Transverse colon (tissue), 4 donors: Measurements from ENCODE around the gene AGFG1. TPM values are rescaled to one million over a fixed set of nuclear protein-coding genes. Genes with fewer than 3 reads are reported as not detected.

Experiments
- DNase-seq: peaks from one replicate; pipeline ENCODE4 v3.0.0-alpha.2; 2019
- H3K27ac ChIP-seq, 4 donors: fragments of 200-600 bp; sonication (generic); 2 replicates each; pipeline ENCODE4 v1.5.1; 2016 to 2018; ENCODE audit warnings: inconsistent platforms in 4 of 4
- H3K27me3 ChIP-seq: fragments of 200-600 bp; sonication (generic); 2 replicates; pipeline ENCODE4 v1.5.1; 2017; ENCODE audit warnings: inconsistent platforms
- H3K36me3 ChIP-seq, 4 donors: fragments of 200-600 bp; sonication (generic); 2 replicates each; pipeline ENCODE4 v1.5.1; 2017 to 2019; ENCODE audit warnings: inconsistent platforms in 4 of 4
- H3K4me1 ChIP-seq, 4 donors: fragments of 200-600 bp; sonication (generic); 2 replicates each; pipeline ENCODE4 v1.5.1; 2017 to 2020; ENCODE audit warnings: inconsistent platforms in 4 of 4
- H3K4me3 ChIP-seq, 4 donors: fragments of 200-600 bp; sonication (generic); 1 replicate in 1 of 4; 2 replicates in 3 of 4; pipeline versions ENCODE4 v1.5.1 to v1.6.1; 2017 to 2019; ENCODE audit warnings: inconsistent platforms in 4 of 4
- H3K9me3 ChIP-seq, 2 donors: fragments of 200-600 bp; sonication (generic); 2 replicates each; pipeline ENCODE4 v1.5.1; 2017 to 2019; ENCODE audit warnings: inconsistent platforms in 2 of 2
- EP300 ChIP-seq: sonication (generic); formaldehyde crosslinking; IDR thresholded peaks from one replicate; pipeline ENCODE4 v1.6.1; 2017; ENCODE audit warnings: antibody characterized with exemption, low read depth
- POLR2A ChIP-seq: fragments of 450-650 bp; IDR thresholded peaks from one replicate; pipeline ENCODE4 v1.6.1; 2016; ENCODE audit warnings: antibody characterized with exemption, mild to moderate bottlenecking, moderate library complexity
- POLR2AphosphoS5 ChIP-seq, 3 donors: sonication (generic); formaldehyde crosslinking; IDR thresholded peaks; one replicate each; pipeline ENCODE4 v1.6.1; 2016; ENCODE audit warnings: antibody characterized with exemption in 3 of 3
- WGBS, 2 donors: methylation state at CpG; one replicate each; pipeline ENCODE4 v1.1.5; 2018; ENCODE audit warnings: low coverage in 1 of 2; 5-methylcytosine and 5-hydroxymethylcytosine counted together
- in situ Hi-C, 4 donors: fragments of 200-750 bp; cut with MboI; loops; one replicate each; pipeline versions ENCODE4 v1.15.0 to v1.15.1; 2017; ENCODE audit warnings: low sequenced_read_pairs in 3 of 4, low pct_ligation_motif_present in 1 of 4, low pct_unique_long_range_greater_than_20kb in 1 of 4
- intact Hi-C: fragments of 100-400 bp; cut with DNase I; formaldehyde crosslinking; loops from one replicate; pipeline ENCODE4 v1.15.1; 2023; ENCODE audit warnings: low total_unique reads
- total RNA-seq, 4 donors: library from RNA; depleted of rRNA; stranded (reverse); fragments of >200 nt; gene quantifications; one replicate each; pipeline ENCODE4 v1.1.0, GENCODE V29; 2016
- TF ChIP-seq, protein P1 (sequence below), 5 experiments: fragments of 200-600 bp in 3 of 5; fragments of 450-650 bp in 2 of 5; sonication (generic) in 3 of 5; IDR thresholded peaks; 1 replicate in 2 of 5; 2 replicates in 3 of 5; pipeline ENCODE4 v1.5.1; 2016 to 2017; ENCODE audit warnings: antibody characterized with exemption in 5 of 5, inconsistent platforms in 3 of 5, mild to moderate bottlenecking in 2 of 5, moderate library complexity in 1 of 5

Gene AGFG1
- total RNA-seq, 4 donors from 2014 or later: 15.5 to 76.3 (median 32.9) TPM

DNA sequence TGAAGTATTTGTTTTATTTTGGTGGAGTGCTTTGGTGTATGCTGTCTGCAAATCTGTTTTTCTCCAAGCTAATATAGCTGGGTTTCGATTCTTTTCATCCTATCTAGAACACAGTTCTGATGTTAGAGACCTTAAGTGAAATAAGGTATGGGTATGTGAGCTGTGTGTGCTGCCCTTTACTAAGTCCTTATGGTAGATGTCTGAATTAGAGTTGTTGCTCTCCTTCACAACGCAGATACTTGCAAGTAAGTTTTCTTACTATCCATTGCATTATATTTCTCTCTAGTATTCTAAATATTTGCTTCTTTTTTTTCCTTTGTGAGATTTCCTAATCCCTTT is 38.6 kb downstream of the AGFG1 start:
- 75 to 77% methylated on average over 2 of the region's 2 CpGs for WGBS, 2 donors
- in situ Hi-C loops: no loop called here

DNA sequence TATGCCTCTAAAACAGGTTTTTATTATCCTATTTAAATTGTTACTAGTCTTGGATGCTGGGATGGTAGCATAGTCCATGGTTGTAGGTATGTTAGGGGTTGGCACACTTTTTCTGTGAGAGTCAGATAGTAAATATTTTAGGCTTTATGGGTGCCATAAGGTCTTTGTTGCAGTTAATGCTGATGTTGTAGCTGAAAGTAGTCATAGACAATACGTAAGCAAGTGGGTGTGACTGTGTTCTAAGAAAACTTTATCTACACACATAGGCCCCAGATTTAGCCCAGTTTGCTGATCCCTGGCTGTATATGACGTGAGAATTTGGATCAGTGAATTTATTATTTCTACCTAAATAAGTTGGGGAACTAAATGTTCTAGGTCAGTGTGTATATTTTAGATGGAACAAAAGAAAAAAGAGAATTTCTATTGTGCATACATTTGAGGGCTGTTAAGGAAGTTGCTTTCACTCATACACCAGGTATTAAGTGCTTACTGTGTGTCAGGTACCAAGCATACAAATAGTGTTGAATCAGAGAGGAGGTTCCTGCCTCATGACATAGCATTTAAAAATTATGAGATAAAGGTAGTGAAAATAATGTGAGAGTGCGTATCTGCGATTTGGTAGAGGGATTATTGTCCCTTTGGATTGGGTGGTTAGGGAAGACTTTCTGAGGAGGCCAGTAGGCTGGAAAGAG is 39.4 kb downstream of the AGFG1 start:
- 77 to 80% methylated on average over 4 of the region's 4 CpGs for WGBS, 2 donors
- H3K4me1 ChIP-seq: peaks cover 22 to 83% (median 53%) of the 10 kb centered on the region in 4 donors
- H3K27ac ChIP-seq: peak overlapping the region in 1 of 4 donors; percentile 46
- no peaks in the 10 kb centered on the region for H3K9me3 ChIP-seq
- intact Hi-C loops (no loop called here), in situ Hi-C loops (no loop called here)
- H3K4me3 ChIP-seq: no peak overlapping the region
- H3K27me3 ChIP-seq: no peaks in the 10 kb centered on the region
- DNase-seq: no peak
- TF ChIP-seq, protein P1, sequence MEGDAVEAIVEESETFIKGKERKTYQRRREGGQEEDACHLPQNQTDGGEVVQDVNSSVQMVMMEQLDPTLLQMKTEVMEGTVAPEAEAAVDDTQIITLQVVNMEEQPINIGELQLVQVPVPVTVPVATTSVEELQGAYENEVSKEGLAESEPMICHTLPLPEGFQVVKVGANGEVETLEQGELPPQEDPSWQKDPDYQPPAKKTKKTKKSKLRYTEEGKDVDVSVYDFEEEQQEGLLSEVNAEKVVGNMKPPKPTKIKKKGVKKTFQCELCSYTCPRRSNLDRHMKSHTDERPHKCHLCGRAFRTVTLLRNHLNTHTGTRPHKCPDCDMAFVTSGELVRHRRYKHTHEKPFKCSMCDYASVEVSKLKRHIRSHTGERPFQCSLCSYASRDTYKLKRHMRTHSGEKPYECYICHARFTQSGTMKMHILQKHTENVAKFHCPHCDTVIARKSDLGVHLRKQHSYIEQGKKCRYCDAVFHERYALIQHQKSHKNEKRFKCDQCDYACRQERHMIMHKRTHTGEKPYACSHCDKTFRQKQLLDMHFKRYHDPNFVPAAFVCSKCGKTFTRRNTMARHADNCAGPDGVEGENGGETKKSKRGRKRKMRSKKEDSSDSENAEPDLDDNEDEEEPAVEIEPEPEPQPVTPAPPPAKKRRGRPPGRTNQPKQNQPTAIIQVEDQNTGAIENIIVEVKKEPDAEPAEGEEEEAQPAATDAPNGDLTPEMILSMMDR (IDR thresholded peaks at IDR 0.05): no peak
- TF ChIP-seq POLR2A: no peak
- TF ChIP-seq EP300: no peak
- TF ChIP-seq POLR2AphosphoS5 (IDR thresholded peaks at IDR 0.05): no peak
- H3K36me3 ChIP-seq: no peaks in the 10 kb centered on the region

More for the DNA sequence above, 38.6 kb downstream of the AGFG1 start:
- H3K27ac ChIP-seq: peak overlapping the region; percentile 11 to 46 (median 30)
- H3K9me3 ChIP-seq: no peaks in the 10 kb centered on the region
- H3K27me3 ChIP-seq: no peaks in the 10 kb centered on the region
- DNase-seq: no peak
- intact Hi-C loops: no loop called here
- H3K36me3 ChIP-seq: no peaks in the 10 kb centered on the region
- no peak overlapping the region for H3K4me3 ChIP-seq
- TF ChIP-seq POLR2A (no peak), EP300 (no peak), POLR2AphosphoS5 (IDR thresholded peaks at IDR 0.05) (no peak)
- TF ChIP-seq, protein P1 (IDR thresholded peaks at IDR 0.05): no peak
- H3K4me1 ChIP-seq: peaks cover 30 to 83% (median 55%) of the 10 kb centered on the region in 4 donors

DNA sequence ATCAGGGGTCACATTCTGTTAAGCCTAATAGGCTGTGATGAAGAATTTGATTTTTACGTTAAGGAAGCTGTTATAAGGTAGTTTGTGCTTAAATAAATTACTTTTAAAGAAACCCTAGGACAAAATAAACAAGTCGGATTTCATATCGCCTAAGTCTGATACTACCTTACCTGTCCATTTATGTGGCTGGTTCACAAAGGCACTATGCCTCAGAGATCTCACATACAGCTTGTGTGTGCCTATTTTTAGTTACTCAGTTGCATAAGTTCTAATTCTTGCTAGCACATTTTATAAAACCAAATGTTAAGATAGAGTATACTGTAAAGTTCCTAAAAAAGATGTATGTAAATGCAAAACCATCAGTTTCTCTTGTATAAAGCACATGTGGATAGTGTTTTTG is 40.0 kb downstream of the AGFG1 start:
- 80 to 94% methylated on average over 3 of the region's 3 CpGs for WGBS, 2 donors

DNA sequence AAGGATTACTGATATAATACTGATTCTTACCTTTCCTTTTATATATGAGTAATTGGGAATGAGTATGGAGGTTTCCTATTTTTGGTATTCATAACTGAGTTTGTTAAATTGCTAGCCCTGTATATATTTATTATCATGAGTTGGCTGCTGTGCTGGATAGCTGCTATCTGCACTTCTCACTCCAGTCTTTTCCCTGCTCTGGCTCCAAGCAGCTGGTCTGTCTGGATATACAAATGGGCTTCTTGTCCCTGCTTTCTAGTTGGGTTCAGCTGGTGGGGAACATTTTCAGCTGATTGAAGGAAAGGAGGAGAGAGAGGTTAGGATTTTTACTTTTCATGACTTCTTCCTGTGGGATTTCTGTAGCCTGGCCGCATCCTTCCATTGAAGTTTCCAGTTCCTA is 41.2 kb downstream of the AGFG1 start:
- Histone ChIP-seq H3K27me3 (no peaks in the 10 kb centered on the region), H3K4me3 (no peak overlapping the region), H3K4me1 (peaks cover 28 to 85% (median 55%) of the 10 kb centered on the region in 4 donors), H3K36me3 (no peaks in the 10 kb centered on the region), H3K9me3 (no peaks in the 10 kb centered on the region), H3K27ac (no peak overlapping the region)
- in situ Hi-C loops: no loop called here
- DNase-seq: no peak
- WGBS, 2 donors: 70 to 100% methylated on average over 1 of the region's 1 CpG
- TF ChIP-seq POLR2AphosphoS5 (IDR thresholded peaks at IDR 0.05): no peak
- no peak for TF ChIP-seq POLR2A
- TF ChIP-seq, protein P1 (IDR thresholded peaks at IDR 0.05): no peak
- no peak for TF ChIP-seq EP300
- intact Hi-C loops: no loop called here

More for the DNA sequence above, 40.0 kb downstream of the AGFG1 start:
- H3K27ac ChIP-seq: peak overlapping the region in 1 of 4 donors; percentile 4
- in situ Hi-C loops: no loop called here
- no peaks in the 10 kb centered on the region for H3K27me3 ChIP-seq
- no peak for DNase-seq
- TF ChIP-seq POLR2AphosphoS5 (IDR thresholded peaks at IDR 0.05) (no peak), POLR2A (no peak), EP300 (no peak)
- TF ChIP-seq, protein P1 (IDR thresholded peaks at IDR 0.05): no peak
- peaks cover 18 to 83% (median 53%) of the 10 kb centered on the region in 4 donors for H3K4me1 ChIP-seq
- intact Hi-C loops: no loop called here
- no peaks in the 10 kb centered on the region for H3K9me3 ChIP-seq
- H3K36me3 ChIP-seq: no peaks in the 10 kb centered on the region
- no peak overlapping the region for H3K4me3 ChIP-seq
